Adrenal gland (tissue), 5 donors: ENCODE measurements around the gene RBM44.

Source experiments
- POLR2A ChIP-seq, 2 donors: fragments of 450-650 bp; IDR thresholded peaks; one replicate each; pipeline ENCODE4 v1.6.1; 2017; ENCODE audit warnings: antibody characterized with exemption in 2 of 2, mild to moderate bottlenecking in 2 of 2, moderate library complexity in 1 of 2
- TF ChIP-seq, protein P1 (sequence below), 6 experiments: fragments of 450-650 bp in 4 of 6; fragments of 200-600 bp in 2 of 6; sonication (generic) in 1 of 6; IDR thresholded peaks; 1 replicate in 5 of 6; 2 replicates in 1 of 6; pipeline versions ENCODE4 v1.5.1 to v1.8.0; 2016 to 2021; ENCODE audit warnings: antibody characterized with exemption in 6 of 6, mild to moderate bottlenecking in 2 of 6, moderate library complexity in 1 of 6
- donor health status: DM: no; HTN: no; CAD: no.

DNA sequence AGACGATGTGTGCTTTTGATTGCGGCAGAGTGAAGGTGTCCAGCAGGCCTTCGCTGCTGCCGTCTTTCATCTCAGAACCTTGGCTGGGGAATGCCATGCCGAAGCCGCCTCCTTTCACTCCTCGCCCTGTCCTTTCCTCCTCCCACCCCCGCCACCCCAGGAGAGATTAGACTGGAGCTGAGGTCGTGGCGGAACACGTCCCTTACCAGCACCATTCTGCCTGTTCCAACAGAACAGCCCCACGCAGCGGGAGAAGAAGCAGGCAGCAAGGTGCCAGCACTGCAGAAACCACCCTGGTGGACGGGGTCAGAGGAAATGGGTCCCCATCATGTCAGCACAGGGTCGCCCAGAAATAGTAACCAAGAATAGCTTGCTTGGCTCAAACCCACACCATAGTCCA lies 24.8 kb upstream of the RBM44 start:
- TF ChIP-seq POLR2A (IDR thresholded peaks at IDR 0.05): no peak
- TF ChIP-seq, protein P1, sequence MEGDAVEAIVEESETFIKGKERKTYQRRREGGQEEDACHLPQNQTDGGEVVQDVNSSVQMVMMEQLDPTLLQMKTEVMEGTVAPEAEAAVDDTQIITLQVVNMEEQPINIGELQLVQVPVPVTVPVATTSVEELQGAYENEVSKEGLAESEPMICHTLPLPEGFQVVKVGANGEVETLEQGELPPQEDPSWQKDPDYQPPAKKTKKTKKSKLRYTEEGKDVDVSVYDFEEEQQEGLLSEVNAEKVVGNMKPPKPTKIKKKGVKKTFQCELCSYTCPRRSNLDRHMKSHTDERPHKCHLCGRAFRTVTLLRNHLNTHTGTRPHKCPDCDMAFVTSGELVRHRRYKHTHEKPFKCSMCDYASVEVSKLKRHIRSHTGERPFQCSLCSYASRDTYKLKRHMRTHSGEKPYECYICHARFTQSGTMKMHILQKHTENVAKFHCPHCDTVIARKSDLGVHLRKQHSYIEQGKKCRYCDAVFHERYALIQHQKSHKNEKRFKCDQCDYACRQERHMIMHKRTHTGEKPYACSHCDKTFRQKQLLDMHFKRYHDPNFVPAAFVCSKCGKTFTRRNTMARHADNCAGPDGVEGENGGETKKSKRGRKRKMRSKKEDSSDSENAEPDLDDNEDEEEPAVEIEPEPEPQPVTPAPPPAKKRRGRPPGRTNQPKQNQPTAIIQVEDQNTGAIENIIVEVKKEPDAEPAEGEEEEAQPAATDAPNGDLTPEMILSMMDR (IDR thresholded peaks at IDR 0.05): no peak
